ENCODE measurements around the gene ABRAXAS1.

The ABRAXAS1 gene

DNA sequence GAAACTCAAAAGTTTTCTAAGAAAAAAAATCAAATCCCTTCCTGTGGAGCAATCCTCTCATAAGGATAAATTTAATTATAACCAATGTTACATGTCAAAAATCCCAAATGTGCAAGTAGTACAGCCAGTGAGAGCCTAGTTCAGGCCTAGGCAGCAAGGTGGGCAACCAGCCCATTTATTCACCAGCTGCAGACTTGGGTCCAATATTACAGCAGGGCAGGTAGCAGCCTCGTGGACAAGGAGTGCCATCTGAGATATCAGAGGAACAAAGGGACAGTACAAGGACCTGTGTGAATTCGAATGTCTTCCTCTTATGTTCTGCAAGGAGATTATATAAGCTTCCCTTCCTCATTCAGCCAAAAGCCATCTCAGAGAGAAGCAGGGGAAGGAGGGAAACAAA lies 35.9 kb downstream of the ABRAXAS1 start:
- DNase-seq: no peak

DNA sequence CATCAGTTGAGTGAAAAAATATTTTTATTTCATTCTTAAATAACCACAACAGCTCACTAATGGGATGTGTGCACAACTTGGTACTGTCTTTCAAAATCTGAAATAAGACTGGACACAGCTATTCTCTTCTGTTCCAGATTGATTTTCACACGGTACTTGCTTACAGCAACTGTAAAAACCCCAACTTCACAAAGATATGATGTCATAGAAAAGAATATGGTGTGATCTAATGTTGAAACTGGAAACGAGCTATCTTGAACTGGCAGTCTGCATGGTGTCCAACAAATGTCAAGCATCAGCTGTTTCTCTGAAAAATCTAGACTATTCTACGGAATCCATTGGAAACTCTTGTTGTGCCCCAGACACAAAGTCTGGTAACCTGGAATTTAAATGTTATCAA lies 44.0 kb downstream of the ABRAXAS1 start:
- DNase-seq: no peak

DNA sequence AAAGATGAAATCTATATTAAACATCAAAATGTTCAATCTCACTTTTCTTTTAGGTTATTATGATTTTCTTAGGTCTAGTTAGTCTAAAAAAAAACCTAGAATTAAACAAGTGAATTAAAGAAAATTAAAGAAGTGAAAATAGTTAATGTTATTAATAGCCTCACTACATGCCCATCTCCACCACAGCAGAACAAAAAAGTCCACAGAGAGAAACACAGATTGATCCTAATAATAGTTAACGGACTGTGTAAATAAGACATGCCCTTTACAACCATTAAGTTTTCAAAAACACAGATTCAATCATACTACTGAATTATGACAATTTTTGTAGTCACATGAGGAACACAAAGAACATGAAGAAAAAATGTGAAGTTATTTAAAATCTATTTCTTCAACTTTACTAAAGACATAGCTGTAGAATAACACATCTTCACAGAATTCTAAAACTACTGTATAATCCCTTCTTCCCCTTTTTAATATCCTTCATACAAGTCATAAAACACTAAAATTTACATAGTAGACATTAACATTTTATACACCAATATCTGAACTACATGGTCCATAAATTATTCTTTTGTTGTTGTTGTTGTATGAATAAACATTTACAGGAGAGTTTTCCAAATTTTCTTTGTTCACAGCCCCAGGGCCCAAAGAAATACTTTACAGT lies 44.6 kb downstream of the ABRAXAS1 start:
- DNase-seq: no peak

DNA sequence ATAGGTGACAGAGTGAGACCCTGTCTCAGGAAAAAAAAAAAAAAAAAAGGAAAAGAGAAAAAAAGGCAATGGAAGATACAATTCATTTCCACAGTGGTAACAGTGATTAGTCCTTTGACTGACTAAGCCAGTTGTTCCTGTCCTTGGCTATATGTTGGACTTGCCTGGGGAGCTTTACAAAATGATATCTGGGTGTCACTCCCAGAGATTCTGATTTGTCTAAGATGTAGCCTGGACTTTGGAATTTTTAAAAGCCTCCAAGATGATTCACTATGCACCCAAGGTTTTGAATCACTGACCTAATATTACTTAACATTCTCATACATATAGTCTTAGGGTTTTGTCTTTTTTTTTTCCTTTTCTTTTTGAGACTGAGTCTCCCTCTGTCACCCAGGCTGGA lies 46.2 kb downstream of the ABRAXAS1 start:
- no peak for DNase-seq

DNA sequence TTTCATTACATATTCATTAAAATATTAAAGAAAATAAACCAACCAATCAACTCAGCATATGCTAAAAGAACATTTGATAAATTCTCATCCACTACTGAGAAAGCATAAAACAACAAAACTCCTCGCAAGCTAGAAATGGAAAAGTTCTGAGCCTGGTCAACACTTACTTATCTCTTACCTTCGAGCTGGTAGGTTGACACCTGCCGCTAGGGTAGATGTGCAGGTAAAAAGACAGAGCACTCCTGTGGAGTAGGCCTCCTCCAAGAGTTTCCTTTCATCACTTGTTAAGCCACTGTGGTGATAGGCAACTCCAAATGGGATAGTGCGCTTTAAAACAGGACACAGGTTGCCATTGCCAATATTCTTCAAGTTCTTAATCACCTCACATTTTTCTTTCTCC lies 48.2 kb downstream of the ABRAXAS1 start:
- no peak for DNase-seq

DNA sequence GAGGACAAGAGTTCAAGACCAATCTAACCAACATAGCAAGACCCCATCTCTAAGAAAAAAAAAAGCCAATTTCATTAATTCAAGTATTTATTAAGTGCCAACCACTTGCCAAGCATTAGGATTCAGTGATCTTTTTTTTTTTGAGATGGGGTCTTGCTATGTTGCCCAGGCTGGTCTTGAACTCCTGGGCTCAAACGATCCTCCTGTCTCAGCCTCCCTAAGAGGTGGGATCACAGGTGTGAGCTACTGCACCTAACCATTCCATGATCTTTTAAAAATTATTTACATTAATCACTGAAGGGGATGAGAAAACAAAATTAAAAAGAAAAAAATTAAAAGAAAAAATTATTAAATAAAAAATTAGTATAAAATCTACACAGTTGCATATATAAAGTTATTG lies 53.7 kb downstream of the ABRAXAS1 start:
- no peak for DNase-seq

DNA sequence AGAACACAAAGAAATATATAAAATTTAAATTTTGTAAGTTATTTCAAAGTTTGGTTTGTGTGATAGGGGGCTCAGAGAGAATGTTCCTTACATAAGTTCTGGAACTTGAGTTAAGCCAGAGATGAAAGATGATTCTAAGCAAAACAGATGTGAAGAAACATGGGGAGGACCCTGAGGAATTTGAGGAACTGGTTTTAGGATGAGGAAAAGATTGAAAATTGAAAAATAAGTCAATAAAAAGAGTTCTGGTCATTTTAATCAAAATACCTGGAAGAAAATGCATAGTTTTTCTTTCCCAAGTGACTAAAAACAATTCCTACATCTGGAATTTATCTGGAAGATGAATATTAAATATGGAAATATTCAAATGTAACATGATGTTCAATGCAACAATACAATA lies 66.7 kb downstream of the ABRAXAS1 start:
- DNase-seq: no peak

DNA sequence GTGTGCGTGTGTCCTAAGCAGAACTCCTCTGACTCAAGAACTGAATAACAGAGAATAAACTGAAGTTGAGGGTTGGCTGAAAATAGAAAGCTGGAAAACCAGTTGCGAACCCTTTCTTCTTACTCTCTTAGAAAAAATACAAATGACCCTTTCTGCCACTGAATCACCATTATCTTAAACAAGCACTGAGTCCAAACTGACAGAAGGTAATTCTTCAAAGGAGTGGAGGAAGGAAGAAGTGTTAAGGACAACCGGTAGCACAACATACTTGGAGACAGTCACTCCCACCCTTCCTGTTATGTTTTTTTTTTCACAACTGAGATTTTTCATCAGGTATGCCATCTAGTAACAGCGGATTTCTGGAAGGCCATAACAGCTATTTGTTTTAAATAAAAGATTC lies 67.3 kb downstream of the ABRAXAS1 start:
- no peak for DNase-seq

DNA sequence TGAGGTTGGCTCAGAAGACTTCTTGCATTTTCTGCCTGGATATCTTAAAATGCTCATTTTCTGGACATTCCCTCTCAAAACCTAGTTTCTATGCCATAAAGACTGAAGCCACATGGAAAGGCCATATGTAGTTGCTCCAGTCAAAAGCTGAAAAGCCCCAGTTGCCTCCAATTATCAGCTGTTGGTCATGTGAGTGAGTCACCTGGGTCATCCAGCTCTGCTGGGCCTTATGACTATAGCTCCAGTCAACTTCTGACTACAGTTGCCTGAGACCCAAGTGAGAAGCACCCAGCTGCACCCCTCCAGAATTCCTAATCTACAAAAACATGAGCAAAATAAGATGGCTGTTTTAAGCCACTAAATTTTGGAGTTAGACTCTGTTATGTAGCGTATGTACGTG lies 71.2 kb downstream of the ABRAXAS1 start:
- DNase-seq: no peak

Measured in activated gamma-delta T cell (primary cell).